Parathyroid adenoma (tissue), 2 donors: ENCODE data around the gene DAB2IP.

Experiments
- H2AFZ ChIP-seq: fragments of 300-600 bp; sonication (generic); one replicate; pipeline ENCODE4 v1.7.0; 2017; ENCODE audit warnings: antibody characterized with exemption, mild to moderate bottlenecking
- H3K27ac ChIP-seq: fragments of 300-600 bp; sonication (generic); one replicate; pipeline ENCODE4 v1.7.0; 2017
- H3K27me3 ChIP-seq: fragments of 300-600 bp; sonication (generic); one replicate; pipeline ENCODE4 v1.7.0; 2017; ENCODE audit warnings: low read length; ENCODE audit not compliant: control insufficient read depth, insufficient read depth
- H3K36me3 ChIP-seq: fragments of 300-600 bp; sonication (generic); one replicate; pipeline ENCODE4 v1.7.0; 2017; ENCODE audit warnings: low read length; ENCODE audit not compliant: control insufficient read depth, insufficient read depth
- H3K4me1 ChIP-seq: fragments of 300-600 bp; sonication (generic); one replicate; pipeline ENCODE4 v1.7.0; 2017; ENCODE audit warnings: control low read depth
- H3K4me2 ChIP-seq: fragments of 300-600 bp; sonication (generic); one replicate; pipeline ENCODE4 v1.7.0; 2017; ENCODE audit warnings: low read length
- H3K4me3 ChIP-seq: fragments of 300-600 bp; sonication (generic); one replicate; pipeline ENCODE4 v1.7.0; 2017; ENCODE audit warnings: low read depth, low read length
- H3K79me2 ChIP-seq: fragments of 300-600 bp; sonication (generic); one replicate; pipeline ENCODE4 v1.7.0; 2017; ENCODE audit warnings: control low read depth
- H3K9ac ChIP-seq: fragments of 300-600 bp; sonication (generic); one replicate; pipeline ENCODE4 v1.7.0; 2017; ENCODE audit warnings: mild to moderate bottlenecking
- H3K9me3 ChIP-seq: fragments of 300-600 bp; sonication (generic); one replicate; pipeline ENCODE4 v1.7.0; 2017; ENCODE audit warnings: low read length; ENCODE audit not compliant: control insufficient read depth
- CTCF ChIP-seq: fragments of 300-600 bp; sonication (generic); IDR thresholded peaks from one replicate; pipeline ENCODE4 v1.7.0; 2017; ENCODE audit warnings: antibody characterized with exemption, mild to moderate bottlenecking
- donor health status: primary hyperparathyroidism.

Gene DAB2IP

GRCh38 chr9:121825031-121825691 lies 173.7 kb downstream of the DAB2IP start:
- Histone ChIP-seq H3K4me3 (no peak overlapping the region), H3K4me2 (no peak overlapping the region), H3K4me1 (peaks cover 7% of the 10 kb centered on the region), H3K79me2 (no peaks in the 10 kb centered on the region), H3K36me3 (no peaks in the 10 kb centered on the region), H3K9ac (no peak overlapping the region), H2AFZ (peak overlapping the region; percentile 11), H3K9me3 (no peaks in the 10 kb centered on the region), H3K27ac (no peak overlapping the region), H3K27me3 (no peaks in the 10 kb centered on the region)
- no peak for TF ChIP-seq CTCF

DNA sequence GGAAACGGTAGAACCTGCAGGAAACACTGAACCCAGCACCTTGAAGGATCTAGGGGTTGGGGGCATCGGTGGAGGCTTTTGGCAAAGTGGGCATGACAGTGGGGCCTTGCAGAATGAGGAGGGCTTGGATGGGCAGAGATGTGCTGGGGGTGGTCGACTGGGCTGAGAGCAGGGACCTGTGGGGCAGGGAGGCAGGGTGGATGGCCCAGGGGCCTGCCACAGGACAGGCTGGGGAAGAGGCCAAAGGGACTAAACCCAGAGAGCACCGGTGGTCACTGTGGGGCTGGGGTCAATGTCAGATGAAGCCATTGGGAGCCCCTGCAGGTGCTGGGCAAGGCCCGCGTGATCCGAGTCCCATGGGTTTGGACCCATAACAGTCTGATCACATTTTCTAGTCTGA lies 175.3 kb downstream of the DAB2IP start:
- H2AFZ ChIP-seq: no peak overlapping the region
- H3K4me1 ChIP-seq: peaks cover 7% of the 10 kb centered on the region
- no peak for TF ChIP-seq CTCF
- no peaks in the 10 kb centered on the region for H3K36me3 ChIP-seq
- H3K9ac ChIP-seq: no peak overlapping the region
- no peaks in the 10 kb centered on the region for H3K79me2 ChIP-seq
- no peak overlapping the region for H3K4me2 ChIP-seq
- H3K27me3 ChIP-seq: no peaks in the 10 kb centered on the region
- H3K4me3 ChIP-seq: no peak overlapping the region
- no peak overlapping the region for H3K27ac ChIP-seq
- no peaks in the 10 kb centered on the region for H3K9me3 ChIP-seq

GRCh38 chr9:121827251-121827967 lies 176.0 kb downstream of the DAB2IP start:
- Histone ChIP-seq H3K27me3 (no peaks in the 10 kb centered on the region), H3K36me3 (no peaks in the 10 kb centered on the region), H3K27ac (no peak overlapping the region)

DNA sequence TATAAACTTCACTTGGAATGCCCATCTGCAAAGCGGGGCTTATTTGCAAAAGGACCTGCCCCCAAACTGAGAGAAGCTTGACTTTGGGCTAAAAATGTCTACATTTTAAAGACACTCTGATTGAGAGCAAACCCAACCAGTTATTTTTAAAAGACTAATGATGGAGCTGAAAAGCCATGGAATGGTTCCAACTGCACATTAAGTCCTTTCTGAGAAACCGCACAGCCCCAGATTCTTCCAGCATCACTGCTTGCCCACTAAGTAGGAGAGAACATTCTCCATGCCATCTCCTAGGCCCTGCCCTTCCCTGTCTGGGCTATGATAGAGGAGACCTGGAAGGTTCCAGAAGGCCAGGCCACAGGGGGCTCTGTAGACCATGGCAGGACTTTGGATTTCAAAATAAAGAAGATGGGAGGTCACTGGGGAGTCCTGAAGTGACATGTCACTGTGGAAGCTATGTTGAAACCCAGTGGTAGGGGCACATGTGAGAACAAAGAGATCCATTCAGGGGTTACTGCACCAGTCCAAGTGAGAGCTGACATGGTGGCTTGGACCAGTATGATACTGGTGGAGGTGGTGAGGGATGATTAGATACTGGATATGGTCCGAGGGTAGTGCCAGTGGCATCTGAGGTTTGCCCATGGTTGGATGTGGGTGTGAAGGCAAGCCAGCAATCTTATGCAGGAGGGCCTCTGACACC lies 179.2 kb downstream of the DAB2IP start:
- Histone ChIP-seq H3K27ac (no peak overlapping the region), H3K4me2 (no peak overlapping the region), H3K9me3 (no peaks in the 10 kb centered on the region), H3K36me3 (no peaks in the 10 kb centered on the region), H3K4me1 (no peaks in the 10 kb centered on the region), H2AFZ (no peak overlapping the region), H3K27me3 (no peaks in the 10 kb centered on the region), H3K4me3 (no peak overlapping the region), H3K9ac (no peak overlapping the region), H3K79me2 (no peaks in the 10 kb centered on the region)
- TF ChIP-seq CTCF: no peak

More at GRCh38 chr9:121827251-121827967, 176.0 kb downstream of the DAB2IP start:
- H3K4me3 ChIP-seq: no peak overlapping the region
- H2AFZ ChIP-seq: no peak overlapping the region
- no peak overlapping the region for H3K9ac ChIP-seq
- TF ChIP-seq CTCF: no peak
- no peak overlapping the region for H3K4me2 ChIP-seq
- no peaks in the 10 kb centered on the region for H3K79me2 ChIP-seq
- H3K4me1 ChIP-seq: peaks cover 7% of the 10 kb centered on the region
- no peaks in the 10 kb centered on the region for H3K9me3 ChIP-seq
